Panc1 (cell line): ENCODE measurements around the gene CIITA.

Source experiments
- POLR2AphosphoS5 ChIP-seq: IDR thresholded peaks from 2 replicates; pipeline ENCODE4 v1.6.1; 2012; ENCODE audit warnings: mild to moderate bottlenecking, low read depth, low read length, moderate library complexity
- TF ChIP-seq, protein P1 (sequence below): fragments of 450-650 bp; IDR thresholded peaks from 2 replicates; pipeline ENCODE4 v1.5.1; 2017; ENCODE audit warnings: mild to moderate bottlenecking

DNA sequence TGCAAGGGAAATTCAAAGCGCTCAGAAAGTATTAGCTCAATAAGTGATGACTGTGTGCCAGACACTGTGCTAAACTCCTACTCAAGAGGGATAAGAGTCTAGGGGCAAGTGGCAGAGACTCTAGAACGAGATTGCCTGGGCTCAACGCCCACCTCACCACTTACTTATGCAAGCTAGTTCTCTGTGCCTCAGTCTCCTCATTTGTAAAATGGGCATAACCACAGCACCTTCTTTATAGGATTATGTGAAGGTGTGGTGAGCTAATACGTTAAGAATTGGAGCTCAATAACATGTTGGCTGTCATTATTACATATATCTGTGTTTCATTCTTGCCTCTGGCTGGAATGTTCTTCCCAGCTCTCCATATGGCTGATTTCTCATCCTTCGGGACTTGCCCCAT is 49.9 kb downstream of the CIITA start:
- TF ChIP-seq, protein P1, sequence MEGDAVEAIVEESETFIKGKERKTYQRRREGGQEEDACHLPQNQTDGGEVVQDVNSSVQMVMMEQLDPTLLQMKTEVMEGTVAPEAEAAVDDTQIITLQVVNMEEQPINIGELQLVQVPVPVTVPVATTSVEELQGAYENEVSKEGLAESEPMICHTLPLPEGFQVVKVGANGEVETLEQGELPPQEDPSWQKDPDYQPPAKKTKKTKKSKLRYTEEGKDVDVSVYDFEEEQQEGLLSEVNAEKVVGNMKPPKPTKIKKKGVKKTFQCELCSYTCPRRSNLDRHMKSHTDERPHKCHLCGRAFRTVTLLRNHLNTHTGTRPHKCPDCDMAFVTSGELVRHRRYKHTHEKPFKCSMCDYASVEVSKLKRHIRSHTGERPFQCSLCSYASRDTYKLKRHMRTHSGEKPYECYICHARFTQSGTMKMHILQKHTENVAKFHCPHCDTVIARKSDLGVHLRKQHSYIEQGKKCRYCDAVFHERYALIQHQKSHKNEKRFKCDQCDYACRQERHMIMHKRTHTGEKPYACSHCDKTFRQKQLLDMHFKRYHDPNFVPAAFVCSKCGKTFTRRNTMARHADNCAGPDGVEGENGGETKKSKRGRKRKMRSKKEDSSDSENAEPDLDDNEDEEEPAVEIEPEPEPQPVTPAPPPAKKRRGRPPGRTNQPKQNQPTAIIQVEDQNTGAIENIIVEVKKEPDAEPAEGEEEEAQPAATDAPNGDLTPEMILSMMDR: no peak
- TF ChIP-seq POLR2AphosphoS5: no peak
